HEK293 (cell line): ENCODE data around the gene NUP62.
A peak's percentile ranks its signal among the peaks of the same experiment; 100 is the strongest.

Source experiments
- EGR2 ChIP-seq: fragments of 450-650 bp; formaldehyde crosslinking; IDR thresholded peaks from 2 replicates; pipeline ENCODE4 v1.5.1; 2016; ENCODE audit warnings: low read depth, missing biosample characterization, missing genetic modification characterization
- GFI1B ChIP-seq: fragments of 450-650 bp; formaldehyde crosslinking; IDR thresholded peaks from 2 replicates; pipeline ENCODE4 v1.5.1; 2016; ENCODE audit warnings: missing biosample characterization, missing genetic modification characterization
- SP7 ChIP-seq: fragments of 450-650 bp; formaldehyde crosslinking; IDR thresholded peaks from 2 replicates; pipeline ENCODE4 v1.5.1; 2016; ENCODE audit warnings: missing biosample characterization, missing genetic modification characterization
- YY1 ChIP-seq: fragments of 450-650 bp; formaldehyde crosslinking; IDR thresholded peaks from 2 replicates; pipeline ENCODE4 v1.5.1; 2018; ENCODE audit warnings: missing biosample characterization, missing genetic modification characterization
- ZBTB8A ChIP-seq: fragments of 450-650 bp; formaldehyde crosslinking; IDR thresholded peaks from 2 replicates; pipeline ENCODE4 v1.5.1; 2016; ENCODE audit warnings: missing biosample characterization, missing genetic modification characterization
- ZNF24 ChIP-seq: fragments of 450-650 bp; formaldehyde crosslinking; IDR thresholded peaks from 2 replicates; pipeline ENCODE4 v1.5.1; 2016; ENCODE audit warnings: missing biosample characterization, missing genetic modification characterization
- ZNF433 ChIP-seq: fragments of 450-650 bp; formaldehyde crosslinking; IDR thresholded peaks from 2 replicates; pipeline ENCODE4 v1.5.1; 2016; ENCODE audit warnings: missing biosample characterization, missing genetic modification characterization, low read depth
- ZNF561 ChIP-seq: fragments of 450-650 bp; IDR thresholded peaks from 2 replicates; pipeline ENCODE4 v1.5.1; 2018; ENCODE audit warnings: missing biosample characterization, missing genetic modification characterization, borderline replicate concordance
- ZNF747 ChIP-seq: fragments of 450-650 bp; formaldehyde crosslinking; IDR thresholded peaks from 2 replicates; pipeline ENCODE4 v1.5.1; 2016; ENCODE audit warnings: missing biosample characterization, missing genetic modification characterization
- ZNF768 ChIP-seq: fragments of 450-650 bp; formaldehyde crosslinking; IDR thresholded peaks from 2 replicates; pipeline ENCODE4 v1.5.1; 2018; ENCODE audit warnings: missing biosample characterization, mild to moderate bottlenecking, missing genetic modification characterization
- ZXDB ChIP-seq: fragments of 450-650 bp; formaldehyde crosslinking; IDR thresholded peaks from 2 replicates; pipeline ENCODE4 v1.5.1; 2016; ENCODE audit warnings: missing biosample characterization, missing genetic modification characterization
- TF ChIP-seq, protein P1 (sequence below): fragments of 450-650 bp; formaldehyde crosslinking; IDR thresholded peaks from 2 replicates; pipeline ENCODE4 v1.5.1; 2016; ENCODE audit warnings: missing biosample characterization, missing genetic modification characterization
- TF ChIP-seq, protein P2 (sequence below): fragments of 450-650 bp; formaldehyde crosslinking; IDR thresholded peaks from 2 replicates; pipeline ENCODE4 v1.5.1; 2016; ENCODE audit warnings: missing biosample characterization, missing genetic modification characterization
- TF ChIP-seq, protein P3 (sequence below): fragments of 450-650 bp; formaldehyde crosslinking; IDR thresholded peaks from 2 replicates; pipeline ENCODE4 v1.5.1; 2017; ENCODE audit warnings: missing biosample characterization, missing genetic modification characterization
- TF ChIP-seq, protein P4 (sequence below): fragments of 450-650 bp; formaldehyde crosslinking; conservative IDR thresholded peaks from 2 replicates; pipeline ENCODE4 v1.5.1; 2016; ENCODE audit warnings: low read depth, missing biosample characterization, missing genetic modification characterization
- TF ChIP-seq, protein P5 (sequence below): fragments of 450-650 bp; formaldehyde crosslinking; IDR thresholded peaks from 2 replicates; pipeline ENCODE4 v1.5.1; 2017; ENCODE audit warnings: missing biosample characterization, missing genetic modification characterization
- TF ChIP-seq, protein P6 (sequence below): fragments of 450-650 bp; formaldehyde crosslinking; IDR thresholded peaks from 2 replicates; pipeline ENCODE4 v1.5.1; 2016; ENCODE audit warnings: missing biosample characterization, missing genetic modification characterization
- TF ChIP-seq, protein P7 (sequence below): fragments of 450-650 bp; formaldehyde crosslinking; optimal IDR thresholded peaks from 2 replicates; pipeline ENCODE3; 2016; ENCODE audit warnings: missing biosample characterization, mild to moderate bottlenecking, missing genetic modification characterization
- TF ChIP-seq, protein P8 (sequence below): fragments of 450-650 bp; formaldehyde crosslinking; IDR thresholded peaks from 2 replicates; pipeline ENCODE4 v1.5.1; 2016; ENCODE audit warnings: missing biosample characterization, missing genetic modification characterization
- TF ChIP-seq, protein P9 (sequence below): fragments of 450-650 bp; formaldehyde crosslinking; IDR thresholded peaks from 2 replicates; pipeline ENCODE4 v1.5.1; 2016; ENCODE audit warnings: missing biosample characterization, missing genetic modification characterization

The NUP62 gene

DNA sequence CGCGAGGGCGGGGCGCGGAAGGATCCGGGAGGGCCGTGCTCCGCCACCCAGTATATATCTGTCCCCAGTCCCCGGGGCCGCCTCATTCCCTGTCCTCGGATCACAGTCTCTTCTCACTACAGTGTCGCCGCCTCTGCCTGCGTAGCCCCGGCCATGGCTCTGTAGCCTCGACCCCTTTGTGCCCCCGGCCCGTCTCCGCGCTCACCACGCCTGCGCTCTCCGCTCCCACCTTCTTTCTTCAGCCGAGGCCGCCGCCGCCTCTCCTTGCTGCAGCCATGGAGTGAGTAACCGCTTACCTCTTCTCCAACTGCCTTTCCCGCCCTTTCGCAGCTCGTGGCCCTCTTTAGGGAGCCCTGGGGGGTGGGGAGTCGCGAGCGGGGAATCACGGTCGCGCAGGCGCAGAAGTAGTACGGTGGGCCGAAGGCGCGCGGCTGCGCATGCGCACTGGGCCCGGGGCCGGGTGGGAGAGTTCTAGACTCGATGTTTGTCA is at the start of gene NUP62, which contains the start of gene ATF5 (continued):
- TF ChIP-seq ZNF24 (tag by site-specific recombination) (peak; percentile 53; the same call in 1 of the 2 replicates), ZBTB8A (peak; percentile 89), ZNF561 (0 out of 2 replicates have a peak, but pooled peaks have one; percentile 16), SP7 (peak; percentile 79), GFI1B (tag by site-specific recombination) (no peak), YY1 (tag by site-specific recombination) (peak; percentile 49; the same call in 1 of the 2 replicates), ZNF768 (tag by site-specific recombination) (no peak), ZXDB (peak; percentile 92), EGR2 (tag by site-specific recombination) (0 out of 2 replicates have a peak, but pooled peaks have one; percentile 4), ZNF433 (tag by site-specific recombination) (no peak), ZNF747 (tag by site-specific recombination) (no peak)
- TF ChIP-seq, protein P1, sequence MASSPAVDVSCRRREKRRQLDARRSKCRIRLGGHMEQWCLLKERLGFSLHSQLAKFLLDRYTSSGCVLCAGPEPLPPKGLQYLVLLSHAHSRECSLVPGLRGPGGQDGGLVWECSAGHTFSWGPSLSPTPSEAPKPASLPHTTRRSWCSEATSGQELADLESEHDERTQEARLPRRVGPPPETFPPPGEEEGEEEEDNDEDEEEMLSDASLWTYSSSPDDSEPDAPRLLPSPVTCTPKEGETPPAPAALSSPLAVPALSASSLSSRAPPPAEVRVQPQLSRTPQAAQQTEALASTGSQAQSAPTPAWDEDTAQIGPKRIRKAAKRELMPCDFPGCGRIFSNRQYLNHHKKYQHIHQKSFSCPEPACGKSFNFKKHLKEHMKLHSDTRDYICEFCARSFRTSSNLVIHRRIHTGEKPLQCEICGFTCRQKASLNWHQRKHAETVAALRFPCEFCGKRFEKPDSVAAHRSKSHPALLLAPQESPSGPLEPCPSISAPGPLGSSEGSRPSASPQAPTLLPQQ: peak; percentile 96
- TF ChIP-seq, protein P2, sequence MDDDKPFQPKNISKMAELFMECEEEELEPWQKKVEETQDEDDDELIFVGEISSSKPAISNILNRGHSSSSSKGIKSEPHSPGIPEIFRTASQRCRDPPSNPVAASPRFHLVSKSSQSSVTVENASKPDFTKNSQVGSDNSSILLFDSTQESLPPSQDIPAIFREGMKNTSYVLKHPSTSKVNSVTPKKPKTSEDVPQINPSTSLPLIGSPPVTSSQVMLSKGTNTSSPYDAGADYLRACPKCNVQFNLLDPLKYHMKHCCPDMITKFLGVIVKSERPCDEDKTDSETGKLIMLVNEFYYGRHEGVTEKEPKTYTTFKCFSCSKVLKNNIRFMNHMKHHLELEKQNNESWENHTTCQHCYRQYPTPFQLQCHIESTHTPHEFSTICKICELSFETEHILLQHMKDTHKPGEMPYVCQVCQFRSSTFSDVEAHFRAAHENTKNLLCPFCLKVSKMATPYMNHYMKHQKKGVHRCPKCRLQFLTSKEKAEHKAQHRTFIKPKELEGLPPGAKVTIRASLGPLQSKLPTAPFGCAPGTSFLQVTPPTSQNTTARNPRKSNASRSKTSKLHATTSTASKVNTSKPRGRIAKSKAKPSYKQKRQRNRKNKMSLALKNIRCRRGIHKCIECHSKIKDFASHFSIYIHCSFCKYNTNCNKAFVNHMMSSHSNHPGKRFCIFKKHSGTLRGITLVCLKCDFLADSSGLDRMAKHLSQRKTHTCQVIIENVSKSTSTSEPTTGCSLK (tag by site-specific recombination): no peak
- TF ChIP-seq, protein P3, sequence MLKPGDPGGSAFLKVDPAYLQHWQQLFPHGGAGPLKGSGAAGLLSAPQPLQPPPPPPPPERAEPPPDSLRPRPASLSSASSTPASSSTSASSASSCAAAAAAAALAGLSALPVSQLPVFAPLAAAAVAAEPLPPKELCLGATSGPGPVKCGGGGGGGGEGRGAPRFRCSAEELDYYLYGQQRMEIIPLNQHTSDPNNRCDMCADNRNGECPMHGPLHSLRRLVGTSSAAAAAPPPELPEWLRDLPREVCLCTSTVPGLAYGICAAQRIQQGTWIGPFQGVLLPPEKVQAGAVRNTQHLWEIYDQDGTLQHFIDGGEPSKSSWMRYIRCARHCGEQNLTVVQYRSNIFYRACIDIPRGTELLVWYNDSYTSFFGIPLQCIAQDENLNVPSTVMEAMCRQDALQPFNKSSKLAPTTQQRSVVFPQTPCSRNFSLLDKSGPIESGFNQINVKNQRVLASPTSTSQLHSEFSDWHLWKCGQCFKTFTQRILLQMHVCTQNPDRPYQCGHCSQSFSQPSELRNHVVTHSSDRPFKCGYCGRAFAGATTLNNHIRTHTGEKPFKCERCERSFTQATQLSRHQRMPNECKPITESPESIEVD (tag by site-specific recombination): no peak
- TF ChIP-seq, protein P4, sequence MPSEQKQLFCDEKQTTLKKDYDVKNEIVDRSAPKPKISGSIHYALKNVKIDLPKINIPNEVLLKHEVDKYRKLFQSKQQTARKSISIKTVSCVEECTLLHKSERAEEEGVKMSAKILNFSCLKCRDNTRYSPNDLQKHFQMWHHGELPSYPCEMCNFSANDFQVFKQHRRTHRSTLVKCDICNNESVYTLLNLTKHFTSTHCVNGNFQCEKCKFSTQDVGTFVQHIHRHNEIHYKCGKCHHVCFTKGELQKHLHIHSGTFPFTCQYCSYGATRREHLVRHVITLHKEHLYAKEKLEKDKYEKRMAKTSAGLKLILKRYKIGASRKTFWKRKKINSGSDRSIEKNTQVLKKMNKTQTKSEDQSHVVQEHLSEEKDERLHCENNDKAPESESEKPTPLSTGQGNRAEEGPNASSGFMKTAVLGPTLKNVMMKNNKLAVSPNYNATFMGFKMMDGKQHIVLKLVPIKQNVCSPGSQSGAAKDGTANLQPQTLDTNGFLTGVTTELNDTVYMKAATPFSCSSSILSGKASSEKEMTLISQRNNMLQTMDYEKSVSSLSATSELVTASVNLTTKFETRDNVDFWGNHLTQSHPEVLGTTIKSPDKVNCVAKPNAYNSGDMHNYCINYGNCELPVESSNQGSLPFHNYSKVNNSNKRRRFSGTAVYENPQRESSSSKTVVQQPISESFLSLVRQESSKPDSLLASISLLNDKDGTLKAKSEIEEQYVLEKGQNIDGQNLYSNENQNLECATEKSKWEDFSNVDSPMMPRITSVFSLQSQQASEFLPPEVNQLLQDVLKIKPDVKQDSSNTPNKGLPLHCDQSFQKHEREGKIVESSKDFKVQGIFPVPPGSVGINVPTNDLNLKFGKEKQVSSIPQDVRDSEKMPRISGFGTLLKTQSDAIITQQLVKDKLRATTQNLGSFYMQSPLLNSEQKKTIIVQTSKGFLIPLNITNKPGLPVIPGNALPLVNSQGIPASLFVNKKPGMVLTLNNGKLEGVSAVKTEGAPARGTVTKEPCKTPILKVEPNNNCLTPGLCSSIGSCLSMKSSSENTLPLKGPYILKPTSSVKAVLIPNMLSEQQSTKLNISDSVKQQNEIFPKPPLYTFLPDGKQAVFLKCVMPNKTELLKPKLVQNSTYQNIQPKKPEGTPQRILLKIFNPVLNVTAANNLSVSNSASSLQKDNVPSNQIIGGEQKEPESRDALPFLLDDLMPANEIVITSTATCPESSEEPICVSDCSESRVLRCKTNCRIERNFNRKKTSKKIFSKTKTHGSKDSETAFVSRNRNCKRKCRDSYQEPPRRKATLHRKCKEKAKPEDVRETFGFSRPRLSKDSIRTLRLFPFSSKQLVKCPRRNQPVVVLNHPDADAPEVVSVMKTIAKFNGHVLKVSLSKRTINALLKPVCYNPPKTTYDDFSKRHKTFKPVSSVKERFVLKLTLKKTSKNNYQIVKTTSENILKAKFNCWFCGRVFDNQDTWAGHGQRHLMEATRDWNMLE: 0 out of 2 replicates have a peak, but pooled peaks have one; percentile 30
- TF ChIP-seq, protein P5, sequence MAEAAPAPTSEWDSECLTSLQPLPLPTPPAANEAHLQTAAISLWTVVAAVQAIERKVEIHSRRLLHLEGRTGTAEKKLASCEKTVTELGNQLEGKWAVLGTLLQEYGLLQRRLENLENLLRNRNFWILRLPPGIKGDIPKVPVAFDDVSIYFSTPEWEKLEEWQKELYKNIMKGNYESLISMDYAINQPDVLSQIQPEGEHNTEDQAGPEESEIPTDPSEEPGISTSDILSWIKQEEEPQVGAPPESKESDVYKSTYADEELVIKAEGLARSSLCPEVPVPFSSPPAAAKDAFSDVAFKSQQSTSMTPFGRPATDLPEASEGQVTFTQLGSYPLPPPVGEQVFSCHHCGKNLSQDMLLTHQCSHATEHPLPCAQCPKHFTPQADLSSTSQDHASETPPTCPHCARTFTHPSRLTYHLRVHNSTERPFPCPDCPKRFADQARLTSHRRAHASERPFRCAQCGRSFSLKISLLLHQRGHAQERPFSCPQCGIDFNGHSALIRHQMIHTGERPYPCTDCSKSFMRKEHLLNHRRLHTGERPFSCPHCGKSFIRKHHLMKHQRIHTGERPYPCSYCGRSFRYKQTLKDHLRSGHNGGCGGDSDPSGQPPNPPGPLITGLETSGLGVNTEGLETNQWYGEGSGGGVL: peak; percentile 43; the same call in 1 of the 2 replicates
- TF ChIP-seq, protein P6, sequence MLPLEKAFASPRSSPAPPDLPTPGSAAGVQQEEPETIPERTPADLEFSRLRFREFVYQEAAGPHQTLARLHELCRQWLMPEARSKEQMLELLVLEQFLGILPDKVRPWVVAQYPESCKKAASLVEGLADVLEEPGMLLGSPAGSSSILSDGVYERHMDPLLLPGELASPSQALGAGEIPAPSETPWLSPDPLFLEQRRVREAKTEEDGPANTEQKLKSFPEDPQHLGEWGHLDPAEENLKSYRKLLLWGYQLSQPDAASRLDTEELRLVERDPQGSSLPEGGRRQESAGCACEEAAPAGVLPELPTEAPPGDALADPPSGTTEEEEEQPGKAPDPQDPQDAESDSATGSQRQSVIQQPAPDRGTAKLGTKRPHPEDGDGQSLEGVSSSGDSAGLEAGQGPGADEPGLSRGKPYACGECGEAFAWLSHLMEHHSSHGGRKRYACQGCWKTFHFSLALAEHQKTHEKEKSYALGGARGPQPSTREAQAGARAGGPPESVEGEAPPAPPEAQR (tag by site-specific recombination): peak; percentile 84
- TF ChIP-seq, protein P7, sequence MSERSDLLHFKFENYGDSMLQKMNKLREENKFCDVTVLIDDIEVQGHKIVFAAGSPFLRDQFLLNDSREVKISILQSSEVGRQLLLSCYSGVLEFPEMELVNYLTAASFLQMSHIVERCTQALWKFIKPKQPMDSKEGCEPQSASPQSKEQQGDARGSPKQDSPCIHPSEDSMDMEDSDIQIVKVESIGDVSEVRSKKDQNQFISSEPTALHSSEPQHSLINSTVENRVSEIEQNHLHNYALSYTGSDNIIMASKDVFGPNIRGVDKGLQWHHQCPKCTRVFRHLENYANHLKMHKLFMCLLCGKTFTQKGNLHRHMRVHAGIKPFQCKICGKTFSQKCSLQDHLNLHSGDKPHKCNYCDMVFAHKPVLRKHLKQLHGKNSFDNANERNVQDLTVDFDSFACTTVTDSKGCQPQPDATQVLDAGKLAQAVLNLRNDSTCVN (tag by site-specific recombination): peak; percentile 77
- TF ChIP-seq, protein P8, sequence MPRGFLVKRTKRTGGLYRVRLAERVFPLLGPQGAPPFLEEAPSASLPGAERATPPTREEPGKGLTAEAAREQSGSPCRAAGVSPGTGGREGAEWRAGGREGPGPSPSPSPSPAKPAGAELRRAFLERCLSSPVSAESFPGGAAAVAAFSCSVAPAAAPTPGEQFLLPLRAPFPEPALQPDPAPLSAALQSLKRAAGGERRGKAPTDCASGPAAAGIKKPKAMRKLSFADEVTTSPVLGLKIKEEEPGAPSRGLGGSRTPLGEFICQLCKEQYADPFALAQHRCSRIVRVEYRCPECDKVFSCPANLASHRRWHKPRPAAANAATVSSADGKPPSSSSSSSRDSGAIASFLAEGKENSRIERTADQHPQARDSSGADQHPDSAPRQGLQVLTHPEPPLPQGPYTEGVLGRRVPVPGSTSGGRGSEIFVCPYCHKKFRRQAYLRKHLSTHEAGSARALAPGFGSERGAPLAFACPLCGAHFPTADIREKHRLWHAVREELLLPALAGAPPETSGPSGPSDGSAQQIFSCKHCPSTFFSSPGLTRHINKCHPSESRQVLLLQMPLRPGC (tag by site-specific recombination): 0 out of 2 replicates have a peak, but pooled peaks have one; percentile 32
- TF ChIP-seq, protein P9, sequence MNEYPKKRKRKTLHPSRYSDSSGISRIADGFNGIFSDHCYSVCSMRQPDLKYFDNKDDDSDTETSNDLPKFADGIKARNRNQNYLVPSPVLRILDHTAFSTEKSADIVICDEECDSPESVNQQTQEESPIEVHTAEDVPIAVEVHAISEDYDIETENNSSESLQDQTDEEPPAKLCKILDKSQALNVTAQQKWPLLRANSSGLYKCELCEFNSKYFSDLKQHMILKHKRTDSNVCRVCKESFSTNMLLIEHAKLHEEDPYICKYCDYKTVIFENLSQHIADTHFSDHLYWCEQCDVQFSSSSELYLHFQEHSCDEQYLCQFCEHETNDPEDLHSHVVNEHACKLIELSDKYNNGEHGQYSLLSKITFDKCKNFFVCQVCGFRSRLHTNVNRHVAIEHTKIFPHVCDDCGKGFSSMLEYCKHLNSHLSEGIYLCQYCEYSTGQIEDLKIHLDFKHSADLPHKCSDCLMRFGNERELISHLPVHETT (tag by site-specific recombination): peak; percentile 71
